Activated CD8-positive, alpha-beta memory T cell treated with anti-CD3 and anti-CD28 coated beads, Interleukin-2, amount 50 U/mL, for 24 hours (primary cell): ENCODE measurements around the gene SDHB.

Experiments used
- DNase-seq: peaks from one replicate; pipeline ENCODE4 v3.0.0-alpha.2; 2020; ENCODE audit errors: extremely low read depth

Gene SDHB

DNA sequence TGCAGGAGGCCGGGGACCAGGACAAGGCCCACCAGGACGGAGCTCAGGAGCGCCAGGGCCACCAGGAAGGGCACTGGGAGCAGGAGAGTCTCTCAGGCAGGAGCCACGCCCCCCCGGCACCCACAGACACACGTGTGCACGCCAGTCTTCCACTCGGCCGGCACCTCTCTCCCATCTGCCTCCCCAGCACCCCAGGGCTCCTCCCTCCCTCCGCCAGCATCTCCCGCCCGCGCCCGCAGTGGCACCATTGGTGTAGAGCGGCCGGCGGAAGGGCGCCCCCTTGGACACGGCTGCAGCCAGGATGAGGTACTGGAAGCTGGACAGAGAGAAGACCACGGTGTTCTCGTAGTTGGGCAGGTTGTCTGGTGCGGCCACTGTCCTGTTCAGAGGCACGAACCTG, 67.3 kb downstream of the SDHB start:
- no peak for DNase-seq

DNA sequence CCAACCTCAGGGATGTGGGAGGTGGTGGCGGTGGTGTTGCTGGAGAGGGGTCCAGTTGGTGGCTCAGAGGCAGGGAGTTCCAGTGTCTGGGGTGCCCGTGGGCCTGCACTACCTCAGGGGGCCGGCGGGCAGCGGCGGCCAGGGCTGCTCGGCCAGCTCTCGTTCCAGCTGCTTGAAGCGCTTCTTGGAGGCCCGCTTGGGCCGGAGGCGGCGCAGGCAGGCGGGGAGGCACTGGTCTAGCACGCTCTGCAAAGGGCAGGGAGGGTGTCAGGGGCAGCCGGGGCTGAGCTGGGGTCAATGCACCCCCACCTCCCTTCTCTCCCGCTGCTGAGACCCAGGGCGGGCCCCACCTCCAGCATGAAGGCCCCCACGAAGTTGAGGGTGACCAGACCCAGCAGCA, 67.7 kb downstream of the SDHB start:
- DNase-seq = no peak

DNA sequence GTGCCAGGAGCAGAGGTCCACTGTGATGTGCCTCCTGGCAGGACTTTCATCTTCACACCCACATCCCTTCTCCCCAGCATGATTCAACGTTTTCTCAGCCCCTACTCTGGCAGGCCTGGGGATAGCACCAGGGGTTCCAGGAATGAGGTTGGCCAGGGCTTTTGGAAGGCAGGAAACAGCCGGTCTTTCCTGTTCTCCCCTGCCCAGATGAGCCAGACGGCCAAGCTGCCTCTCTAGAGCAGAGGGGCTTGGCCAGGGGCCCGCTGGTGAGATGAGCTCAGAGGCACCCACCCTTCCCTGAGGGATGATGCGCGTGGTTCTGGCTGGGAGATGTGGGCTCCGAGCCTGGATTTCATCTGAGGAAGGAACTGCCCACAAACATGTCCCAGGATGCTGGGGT, 69.1 kb downstream of the SDHB start:
- DNase-seq = no peak

DNA sequence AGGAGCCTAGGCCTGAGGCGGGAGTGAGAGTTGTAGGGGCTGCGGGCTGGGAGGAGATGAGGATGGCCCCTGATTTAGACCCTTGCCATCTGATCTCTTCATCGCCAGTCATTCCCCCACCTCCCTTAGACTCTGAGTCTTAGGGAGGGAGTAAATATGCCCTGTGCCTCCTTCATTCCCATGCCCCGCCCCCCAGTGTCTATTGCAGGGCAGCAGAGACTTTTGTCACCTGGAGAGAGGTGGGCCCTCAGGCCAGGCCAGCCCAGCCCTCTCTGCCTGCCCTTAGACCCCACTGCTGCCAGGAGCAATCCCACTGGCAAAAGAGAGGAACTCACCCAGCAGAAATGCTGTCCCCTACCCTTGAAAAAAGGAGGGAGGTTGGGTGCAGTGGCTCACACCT, 70.2 kb downstream of the SDHB start:
- DNase-seq = no peak

DNA sequence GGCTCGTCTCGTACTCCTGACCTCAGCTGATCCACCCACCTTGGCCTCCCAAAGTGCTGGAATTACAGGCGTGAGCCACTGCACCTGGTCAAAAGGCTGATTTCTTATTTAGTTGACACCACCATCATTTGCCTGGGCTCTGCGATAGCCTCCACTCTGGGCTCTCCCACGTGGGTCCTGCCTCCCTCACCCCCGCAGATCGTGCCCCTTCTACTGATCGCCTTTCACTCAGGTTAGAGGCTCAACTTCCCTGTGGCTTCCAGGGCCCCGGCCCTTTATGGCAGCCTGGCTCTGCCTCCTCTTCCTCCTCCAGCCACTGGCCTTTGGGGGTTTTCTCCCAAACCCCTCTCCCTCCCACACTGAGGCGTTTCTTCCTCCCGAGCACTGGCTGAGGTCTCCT, 70.9 kb downstream of the SDHB start:
- DNase-seq = no peak

DNA sequence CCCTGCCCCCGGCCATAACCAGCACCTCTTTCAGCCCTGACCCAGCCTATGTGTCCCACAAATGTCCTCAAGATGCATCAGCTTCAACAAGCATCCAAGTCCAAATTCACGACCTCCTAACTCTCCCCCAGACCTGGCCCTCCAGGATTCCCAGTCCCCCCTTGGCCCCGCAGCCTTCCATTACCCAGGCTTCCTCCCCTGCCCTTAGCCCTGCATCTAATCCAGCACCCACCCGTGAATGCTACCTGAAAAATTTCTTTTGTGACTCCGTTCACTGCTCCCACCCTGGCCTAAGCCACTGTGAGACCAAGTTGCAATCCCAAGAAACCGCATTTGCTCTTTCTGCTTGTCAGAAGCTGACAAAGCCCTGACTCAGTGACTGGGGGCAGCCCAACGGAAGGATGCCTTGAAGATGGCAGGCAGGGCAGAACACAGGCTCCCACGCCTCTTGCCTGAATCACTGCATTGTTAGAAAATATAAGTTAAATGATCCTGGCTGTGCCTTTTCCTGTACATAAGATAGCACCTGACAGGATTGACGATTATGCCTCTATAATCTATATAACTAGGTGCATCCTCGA, 72.5 kb downstream of the SDHB start:
- no peak for DNase-seq

DNA sequence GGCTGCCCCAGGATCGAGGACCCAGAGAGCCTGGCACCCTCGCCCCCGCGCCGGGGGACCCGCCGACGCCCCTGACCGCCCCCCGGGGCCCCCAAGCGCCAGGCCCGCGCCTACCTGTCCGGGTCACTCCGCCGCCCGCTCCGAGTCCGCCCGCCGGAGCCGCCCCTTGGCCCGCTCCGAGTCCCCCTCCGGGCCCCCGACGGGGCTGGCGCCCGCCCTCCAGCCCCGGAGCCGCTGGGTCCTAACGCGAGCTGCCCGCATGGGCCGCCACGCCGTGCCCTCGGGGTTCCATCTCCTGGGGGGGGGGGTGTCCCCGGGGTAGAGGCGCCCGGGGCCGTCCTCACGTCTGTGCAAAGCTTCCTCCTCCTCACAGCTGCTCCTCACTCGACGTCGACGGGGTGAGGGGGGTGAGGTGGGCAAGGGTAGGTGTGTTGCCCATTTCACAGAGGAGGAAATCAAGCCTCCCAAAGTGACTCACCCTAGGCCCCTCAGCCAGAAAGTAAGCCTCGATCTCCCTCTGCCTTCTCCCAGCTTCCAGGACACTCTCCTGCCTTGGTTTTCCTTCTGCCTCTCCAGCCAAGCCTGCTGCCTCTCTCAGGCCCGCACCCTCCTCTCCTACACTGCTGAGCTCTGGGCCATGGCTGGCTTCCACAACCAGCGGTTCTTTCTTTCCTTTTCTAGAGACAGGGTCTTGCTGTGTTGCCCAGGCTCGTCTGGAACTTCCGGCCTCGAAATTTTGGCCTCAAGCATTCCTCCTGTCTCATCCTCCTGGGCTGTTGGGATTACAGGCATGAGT, 73.2 kb downstream of the SDHB start, which contains the start of gene MFAP2:
TSS of gene MFAP2 (minus strand) at position 148 of the 796 bp plus-strand sequence. CDS start 2,347 bp downstream, outside the sequence.
- DNase-seq = no peak

DNA sequence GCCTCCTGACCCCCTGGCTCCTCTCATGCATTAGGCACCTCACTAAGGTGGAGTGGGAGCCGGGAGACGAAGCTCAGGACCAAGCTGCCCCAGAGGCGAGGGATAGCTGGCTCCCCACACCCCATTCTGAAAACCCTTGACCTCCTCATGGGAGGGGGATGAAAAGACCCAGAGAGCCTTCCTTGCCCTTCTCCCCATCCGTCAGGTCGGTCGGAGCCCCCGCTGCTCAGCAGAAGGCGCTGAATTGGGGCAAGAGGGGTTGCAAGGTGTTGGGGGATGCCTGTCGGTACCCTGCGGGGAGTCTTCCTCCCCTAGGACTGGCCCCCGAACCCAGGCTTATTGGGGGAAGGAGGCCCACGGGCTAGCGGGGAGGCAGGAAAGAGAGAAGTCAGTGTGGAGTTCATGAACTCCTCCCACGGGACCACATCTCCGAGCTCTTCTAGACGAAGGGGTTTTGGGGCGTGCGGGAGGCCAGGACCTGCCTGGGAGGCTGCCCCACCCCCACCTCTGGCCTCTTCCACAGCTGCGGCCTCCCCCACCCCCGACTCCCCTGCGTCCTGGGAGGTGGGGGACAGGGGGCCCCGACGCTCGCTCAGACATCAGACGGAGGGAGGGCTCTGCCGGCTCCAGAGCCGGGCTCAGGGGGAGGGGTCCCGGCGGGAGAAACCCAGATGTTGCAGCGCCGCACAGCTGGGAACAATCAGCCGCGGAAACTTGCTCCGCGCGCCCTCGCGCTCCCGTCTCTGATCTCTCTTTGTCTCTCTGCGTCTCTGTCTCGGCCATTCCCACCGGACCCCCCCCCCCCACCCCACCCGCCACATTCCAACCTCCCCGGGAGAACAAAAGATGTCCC, 74.1 kb downstream of the SDHB start:
- DNase-seq = no peak

DNA sequence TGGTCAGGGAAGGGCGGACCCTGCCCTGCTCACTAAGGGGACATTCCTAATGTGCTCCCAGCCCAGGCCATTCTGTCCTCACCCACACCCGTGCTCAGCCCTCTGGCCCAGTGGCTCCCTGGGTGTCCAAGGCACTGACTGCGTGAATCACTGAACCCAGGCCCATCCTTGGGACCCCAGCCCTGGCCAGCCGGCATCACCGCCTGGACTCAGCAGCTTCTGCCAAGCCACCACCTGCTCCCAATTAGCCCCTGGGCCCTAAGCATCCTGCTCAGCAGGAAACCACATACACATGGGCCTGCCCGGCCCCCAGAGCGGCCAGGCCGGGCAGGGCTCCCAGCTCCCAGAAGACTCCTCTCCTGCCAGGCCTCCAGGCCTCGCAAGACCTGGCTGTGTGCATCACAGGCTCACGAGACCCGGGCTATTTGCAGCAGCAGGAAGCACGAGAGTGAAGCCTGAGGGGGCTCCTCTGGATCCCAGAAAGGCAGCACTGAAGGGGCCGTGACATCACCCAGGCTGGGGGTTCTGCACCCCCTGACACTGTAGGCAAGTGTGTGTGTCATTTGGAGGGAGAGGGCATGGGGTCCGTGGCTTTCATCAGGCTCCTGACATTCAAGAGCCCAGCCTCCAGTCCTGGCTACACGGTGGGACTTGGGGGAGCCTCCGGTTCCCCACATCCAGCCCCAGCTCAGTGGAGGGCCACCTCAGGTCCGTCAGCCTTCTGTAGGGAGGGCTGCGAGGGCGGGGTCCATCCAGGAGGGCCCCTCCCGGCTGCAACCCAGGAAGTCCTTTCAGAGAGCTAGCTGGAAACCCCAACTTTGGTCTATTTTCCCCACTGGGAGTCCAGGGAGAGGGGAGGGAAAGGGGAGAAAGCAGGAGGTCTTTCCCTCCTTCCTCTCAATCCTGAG, 75.0 kb downstream of the SDHB start:
- no peak for DNase-seq

DNA sequence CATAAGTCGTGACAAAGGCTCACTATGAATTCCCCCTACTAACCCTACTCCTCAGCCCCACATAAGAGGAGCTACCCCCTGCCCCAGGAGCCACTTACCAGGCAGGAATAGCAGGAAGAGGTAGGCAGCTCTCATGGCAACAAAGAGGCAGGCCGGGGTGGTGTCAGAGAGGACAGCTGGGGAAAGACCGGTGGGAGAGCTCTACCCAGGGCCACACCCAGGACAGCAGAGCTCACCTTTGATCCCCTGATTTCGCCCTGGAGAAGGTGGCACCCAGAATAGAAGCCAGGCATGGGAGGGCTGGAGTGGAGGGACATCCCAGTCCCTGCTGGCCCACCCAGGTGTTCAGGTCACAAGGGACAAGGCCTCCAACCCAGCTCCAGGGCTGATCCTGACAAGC, 75.7 kb downstream of the SDHB start:
- no peak for DNase-seq

DNA sequence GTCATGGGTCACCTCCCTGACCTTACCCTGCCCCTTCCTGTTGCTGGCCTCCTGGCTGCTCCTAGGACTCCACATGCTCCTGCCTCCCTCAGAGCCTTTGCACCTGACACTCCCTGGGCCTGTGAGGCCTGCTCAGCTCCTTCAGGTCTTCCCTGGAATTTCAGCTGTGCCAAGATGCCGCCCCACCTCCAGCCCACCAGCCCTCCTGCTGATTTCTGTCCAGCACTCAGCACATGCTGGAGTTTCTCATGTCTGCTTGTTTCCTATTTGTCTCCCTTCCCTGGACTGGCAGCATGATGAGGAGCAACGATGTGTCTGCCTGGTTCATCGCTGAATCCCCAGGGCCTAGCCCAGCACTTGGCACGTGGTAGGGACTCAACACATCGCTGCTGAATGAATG, 76.5 kb downstream of the SDHB start:
- DNase-seq = no peak

DNA sequence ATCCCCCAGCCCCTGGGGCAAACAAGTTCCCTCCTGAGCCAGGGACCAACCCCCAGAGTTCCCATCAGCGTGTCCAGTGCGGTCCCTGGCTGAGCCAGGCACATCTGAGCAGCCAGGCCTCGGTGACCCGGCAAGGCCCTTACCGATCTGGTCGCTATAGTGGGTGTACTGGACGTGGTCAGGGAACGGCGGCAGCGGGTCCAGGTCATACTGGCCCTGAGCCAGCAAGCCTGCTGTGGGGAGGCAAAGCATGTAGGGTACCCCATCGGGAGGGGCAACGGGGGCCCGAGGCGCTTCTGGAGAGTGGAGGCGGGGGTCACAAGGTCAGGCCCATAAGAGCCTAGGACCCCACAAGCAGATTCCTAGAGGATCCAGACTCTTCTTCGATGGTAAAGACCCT, 76.9 kb downstream of the SDHB start:
- DNase-seq = no peak

DNA sequence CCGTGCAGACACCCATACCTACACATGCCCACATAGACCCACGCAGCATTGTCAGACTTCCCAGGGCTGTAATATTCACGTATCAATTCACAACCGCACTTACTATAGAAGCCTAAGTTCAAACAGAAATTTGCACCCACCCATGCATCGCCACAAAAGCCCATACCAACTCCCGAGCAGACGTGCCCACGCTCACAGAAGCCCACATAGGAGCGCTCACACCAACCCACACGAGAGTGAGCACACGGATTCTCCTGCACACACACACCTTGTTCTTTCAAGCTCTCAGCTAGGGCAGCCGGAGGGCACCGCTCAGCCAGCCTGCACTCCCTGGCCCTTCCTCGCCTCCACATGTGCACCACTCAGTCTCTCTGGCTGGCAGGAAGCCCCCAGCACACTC, 78.0 kb downstream of the SDHB start:
- no peak for DNase-seq

DNA sequence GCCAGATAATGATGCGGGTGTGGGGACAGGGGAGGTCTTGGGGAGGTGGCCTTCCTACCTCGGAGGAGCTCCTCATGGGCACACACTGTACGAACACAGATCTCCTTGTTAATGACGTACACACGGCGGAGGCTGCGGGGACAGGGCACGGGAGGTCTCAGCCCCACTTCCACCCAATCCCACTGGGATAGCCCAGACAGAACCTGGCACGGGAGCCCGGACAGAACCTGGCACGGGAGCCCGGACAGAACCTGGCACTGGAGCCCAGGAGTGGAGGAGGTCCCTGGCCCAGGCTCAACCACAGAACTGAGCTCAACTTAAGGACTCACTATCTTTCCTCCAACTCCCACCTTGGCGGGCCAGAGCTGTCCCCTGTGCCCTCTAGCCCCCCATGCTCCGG, 78.6 kb downstream of the SDHB start:
- DNase-seq = no peak

DNA sequence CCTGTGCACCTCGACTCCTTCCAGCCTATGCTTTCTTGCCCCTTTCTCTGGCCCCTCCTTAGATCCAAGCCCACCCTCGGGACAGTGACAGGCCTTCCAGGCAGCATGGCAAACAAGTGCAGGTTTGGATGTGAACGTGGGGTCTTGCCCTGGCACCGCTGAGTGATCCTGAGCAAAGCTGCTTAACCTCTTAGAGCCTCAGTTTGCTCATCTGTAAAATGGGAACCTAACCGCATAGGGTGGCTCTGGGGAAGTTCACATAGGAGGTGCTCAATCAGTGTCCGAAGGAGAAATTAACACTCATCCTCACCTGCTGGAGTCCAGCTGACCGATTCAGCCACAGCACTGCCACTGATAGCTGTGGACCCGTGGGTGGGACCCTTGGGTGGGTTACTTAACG, 80.6 kb downstream of the SDHB start:
- no peak for DNase-seq

DNA sequence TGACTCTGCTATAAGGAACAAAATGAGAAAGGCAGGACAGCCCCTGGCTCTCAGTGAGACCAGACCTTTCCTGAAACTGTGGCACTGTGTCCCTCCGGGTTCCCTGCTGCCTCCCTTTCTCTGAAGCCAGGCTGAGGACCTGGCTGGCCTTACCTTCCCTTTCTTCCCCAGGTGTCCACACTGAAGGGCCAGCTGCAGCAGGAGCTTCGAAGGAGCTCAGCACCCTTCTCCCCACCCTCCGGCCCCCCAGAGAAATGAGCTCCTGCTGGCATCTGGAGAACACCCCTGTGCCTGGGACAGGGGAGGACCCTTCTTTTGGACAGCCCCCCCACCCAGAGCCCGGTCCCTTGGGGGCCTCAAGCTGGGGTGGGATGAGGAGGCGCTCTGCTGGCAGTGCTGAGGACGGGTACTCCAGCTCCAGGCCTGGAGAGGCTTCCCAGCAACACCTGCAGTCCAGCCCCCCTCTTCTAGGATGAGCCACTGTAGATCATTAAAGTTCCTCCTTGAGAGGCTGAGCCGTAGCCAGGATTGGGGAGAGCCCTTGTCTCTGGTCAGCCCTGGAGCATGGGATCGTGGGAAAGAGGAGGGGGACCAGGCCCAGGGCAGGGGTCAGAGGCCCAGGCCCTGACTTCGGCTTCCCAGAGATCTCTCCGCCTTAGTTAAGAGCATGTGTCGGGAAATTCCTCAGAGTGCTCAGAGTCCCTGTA, 81.5 kb downstream of the SDHB start:
- no peak for DNase-seq

DNA sequence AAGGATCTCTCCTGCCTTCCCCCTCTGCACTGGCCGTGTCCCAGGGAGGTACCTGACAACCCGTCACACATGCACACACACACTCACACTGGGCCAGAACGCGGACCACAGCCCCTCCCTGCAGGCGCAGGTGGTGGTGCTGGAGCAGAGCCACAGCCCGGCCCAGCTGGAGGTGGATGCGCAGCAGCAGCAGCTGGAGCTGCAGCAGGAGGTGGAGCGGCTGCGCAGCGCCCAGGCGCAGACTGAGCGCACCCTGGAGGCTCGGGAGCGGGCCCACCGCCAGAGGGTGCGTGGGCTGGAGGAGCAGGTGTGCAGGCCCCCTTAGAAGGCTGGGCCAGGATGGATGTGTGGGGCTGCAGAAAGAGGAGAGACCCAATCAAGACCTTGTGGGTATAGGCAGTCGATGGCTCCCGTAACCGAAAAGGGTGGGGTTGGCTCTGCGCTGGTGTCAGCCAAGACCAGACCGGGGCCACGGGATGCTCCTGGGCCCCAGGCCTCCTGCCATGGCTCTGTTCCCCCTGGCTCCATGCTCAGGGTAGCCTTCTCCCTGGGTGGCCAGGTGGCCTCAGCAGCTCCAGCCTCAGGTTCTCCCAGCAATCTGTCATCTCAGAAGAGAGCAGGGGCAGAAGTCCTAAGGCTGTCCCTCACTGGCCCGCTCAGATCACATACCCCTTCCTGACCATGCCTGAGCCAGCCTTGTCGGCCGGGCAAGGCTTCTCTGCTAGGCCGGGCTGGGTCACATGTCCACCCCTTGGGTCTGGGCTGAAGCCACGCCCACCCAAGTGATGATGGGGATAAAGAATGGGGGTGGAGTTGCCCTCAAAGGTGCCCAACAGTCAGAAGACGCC, 82.3 kb downstream of the SDHB start:
- no peak for DNase-seq

DNA sequence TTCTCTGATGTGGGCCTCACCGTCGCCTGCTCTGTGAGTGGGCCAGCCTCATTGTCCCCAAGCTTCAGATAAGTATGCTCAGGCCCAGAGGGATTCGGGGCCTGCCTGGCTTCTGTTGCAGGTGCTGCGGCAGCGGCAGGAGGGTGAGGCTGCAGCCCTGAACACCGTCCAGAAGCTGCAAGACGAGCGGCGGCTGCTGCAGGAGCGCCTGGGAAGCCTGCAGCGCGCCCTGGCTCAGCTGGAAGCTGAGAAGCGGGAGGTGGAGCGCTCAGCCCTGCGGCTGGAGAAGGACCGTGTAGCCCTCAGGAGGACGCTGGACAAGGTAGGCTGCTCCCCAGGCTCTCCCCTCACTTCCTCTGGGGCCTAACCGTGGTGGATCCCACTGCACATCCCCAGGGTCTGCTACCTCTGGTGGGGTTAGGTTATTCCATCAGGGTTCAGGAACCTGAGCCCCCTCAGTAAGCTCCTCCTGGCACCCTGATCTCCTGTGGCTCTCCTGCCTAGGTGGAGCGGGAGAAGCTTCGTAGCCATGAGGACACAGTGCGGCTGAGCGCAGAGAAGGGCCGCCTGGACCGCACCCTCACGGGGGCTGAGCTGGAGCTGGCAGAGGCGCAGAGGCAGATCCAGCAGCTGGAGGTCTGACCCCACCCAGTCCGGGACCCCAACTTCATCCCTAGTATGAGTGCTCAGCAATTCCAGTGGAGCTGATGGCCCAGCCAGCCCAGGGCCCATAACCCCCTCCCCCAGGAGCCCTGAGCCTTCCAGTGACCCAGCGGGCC, 83.5 kb downstream of the SDHB start:
- no peak for DNase-seq

DNA sequence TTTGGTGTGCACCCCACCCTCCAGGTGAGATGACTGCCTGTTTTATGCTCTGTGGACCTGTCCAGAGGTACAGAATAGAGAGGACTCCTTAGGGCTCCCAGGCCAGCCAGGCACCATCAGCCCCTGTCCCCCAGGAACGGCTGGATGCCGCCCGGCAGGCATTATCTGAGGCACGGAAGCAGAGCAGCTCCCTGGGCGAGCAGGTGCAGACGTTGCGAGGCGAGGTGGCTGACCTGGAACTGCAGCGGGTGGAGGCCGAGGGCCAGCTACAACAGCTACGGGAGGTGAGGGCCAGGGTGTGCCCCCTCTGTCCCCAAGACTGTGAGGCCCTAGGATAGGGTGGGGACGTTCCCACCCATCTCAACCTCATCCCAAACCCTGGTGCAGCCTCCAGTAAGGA, 84.2 kb downstream of the SDHB start:
- no peak for DNase-seq
